HCT116 (cell line): ENCODE measurements around the gene DLL1. TPM values are rescaled to one million over a fixed set of nuclear protein-coding genes. Genes with fewer than 3 reads are reported as not detected.

Experiments
- ATAC-seq: fragments of 200-7000 bp; cut with Tn5 transposase; 2 replicates; pipeline ENCODE4 v1.9.1; 2020; ENCODE audit warnings: mild to moderate bottlenecking, moderate library complexity
- BruUV-seq: library from RNA; stranded (reverse); fragments of 400-500 nt; replicated peaks from 2 replicates; lab custom pipeline; 2021; lab: Mats Ljungman, UMichigan
- CTCF ChIA-PET: fragments of 300-600 bp; sonication (Branson Sonifier 250); formaldehyde crosslinking; loops from one replicate; lab custom pipeline; 2021; ENCODE audit warnings: antibody characterized with exemption; lab: Charles Lee
- POLR2A ChIA-PET: fragments of 300-600, 350-600 bp; sonication (Branson Sonifier 250); formaldehyde crosslinking; loops from one replicate; lab custom pipeline; 2021; ENCODE audit warnings: antibody characterized with exemption; lab: Charles Lee
- RAD21 ChIA-PET, 2 experiments: fragments of 300-600 bp; sonication (Branson Sonifier 250); formaldehyde crosslinking; loops; one replicate each; lab custom pipeline; 2023; ENCODE audit warnings: low total read pairs in 2 of 2; ENCODE audit not compliant: uncharacterized antibody in 2 of 2, unreplicated experiment in 2 of 2, low non-redundant PET in 1 of 2; lab: Charles Lee
- DNase-seq: peaks from one replicate; pipeline ENCODE4 v3.0.0-alpha.2; 2010; ENCODE audit warnings: low read depth, low spot score
- H2AFZ ChIP-seq: fragments of 200-600 bp; shearing (Covaris generic), sonication (generic); 2 replicates; pipeline ENCODE4 v1.6.1; 2017; ENCODE audit warnings: low read depth, mixed run types, mixed read lengths, antibody characterized with exemption, low read length; ENCODE audit not compliant: poor library complexity, severe bottlenecking
- H3K27ac ChIP-seq: 2 replicates; pipeline ENCODE4 v1.5.1; 2012; ENCODE audit warnings: low read depth, low read length
- H3K27me3 ChIP-seq: fragments of 200-600 bp; sonication (generic); 2 replicates; pipeline ENCODE4 v1.6.1; 2016; ENCODE audit warnings: mixed run types, low read length, mixed read lengths; ENCODE audit not compliant: insufficient read depth
- H3K36me3 ChIP-seq, 2 experiments: fragments of 200-500 bp in 1 of 2; fragments of 200-600 bp in 1 of 2; sonication (Bioruptor generic) in 1 of 2; sonication (generic) in 1 of 2; 2 replicates each; pipeline versions ENCODE4 v1.5.1 to v1.6.1; 2014 to 2016; ENCODE audit warnings: low read length in 2 of 2, inconsistent platforms in 1 of 2, mixed read lengths in 1 of 2, mixed run types in 1 of 2; ENCODE audit not compliant: insufficient read depth in 2 of 2, control insufficient read depth in 1 of 2
- H3K4me1 ChIP-seq, 2 experiments: fragments of 200-600 bp in 1 of 2; sonication (generic) in 1 of 2; 2 replicates each; pipeline versions ENCODE4 v1.5.1 to v1.6.1; 2012 to 2017; ENCODE audit warnings: low read length in 2 of 2, inconsistent platforms in 1 of 2, mild to moderate bottlenecking in 1 of 2, mixed read lengths in 1 of 2, mixed run types in 1 of 2, moderate library complexity in 1 of 2; ENCODE audit not compliant: insufficient read depth in 2 of 2, control insufficient read depth in 1 of 2
- H3K4me2 ChIP-seq: fragments of 200-600 bp; sonication (generic); 2 replicates; pipeline ENCODE4 v1.6.1; 2017; ENCODE audit warnings: mixed run types, low read length, mixed read lengths
- H3K4me3 ChIP-seq, 2 experiments: fragments of 200-600 bp in 1 of 2; sonication (generic) in 1 of 2; replicated peaks in 1 of 2; 2 replicates each; pipeline ENCODE4 v1.5.1; 2011 to 2016; ENCODE audit warnings: low read length in 2 of 2, control low read depth in 1 of 2, low read depth in 1 of 2, mild to moderate bottlenecking in 1 of 2, mixed read lengths in 1 of 2, mixed run types in 1 of 2
- H3K79me2 ChIP-seq: fragments of 200-600 bp; sonication (generic); 2 replicates; pipeline ENCODE4 v1.6.1; 2017; ENCODE audit warnings: mild to moderate bottlenecking, mixed run types, low read length, moderate library complexity, mixed read lengths; ENCODE audit not compliant: insufficient read depth
- H3K9ac ChIP-seq: fragments of 200-600 bp; sonication (generic); 2 replicates; pipeline ENCODE4 v1.6.1; 2016; ENCODE audit warnings: low read length, mixed read lengths
- H3K9me2 ChIP-seq: fragments of 200-600 bp; sonication (generic), shearing (Covaris generic); 2 replicates; pipeline ENCODE4 v1.6.1; 2017; ENCODE audit warnings: mixed run types, mild to moderate bottlenecking, moderate library complexity; ENCODE audit not compliant: insufficient read depth
- H3K9me3 ChIP-seq, 2 experiments: fragments of 200-500 bp in 1 of 2; fragments of 200-600 bp in 1 of 2; sonication (Bioruptor generic) in 1 of 2; sonication (generic) in 1 of 2; 2 replicates each; pipeline ENCODE4 v1.6.1; 2014 to 2017; ENCODE audit warnings: low read length in 2 of 2, mixed read lengths in 2 of 2, inconsistent platforms in 1 of 2, low read depth in 1 of 2, mild to moderate bottlenecking in 1 of 2, mixed run types in 1 of 2, moderate library complexity in 1 of 2; ENCODE audit not compliant: control insufficient read depth in 1 of 2, insufficient read depth in 1 of 2
- H4K20me1 ChIP-seq: fragments of 200-600 bp; sonication (generic), shearing (Covaris generic); 2 replicates; pipeline ENCODE4 v1.6.1; 2017; ENCODE audit warnings: mixed run types, mild to moderate bottlenecking, moderate library complexity; ENCODE audit not compliant: insufficient read depth
- ATF3 ChIP-seq: IDR thresholded peaks from 2 replicates; pipeline ENCODE4 v1.6.1; 2012
- CEBPB ChIP-seq: IDR thresholded peaks from 2 replicates; pipeline ENCODE4 v1.6.1; 2012; ENCODE audit warnings: low read depth
- CTCF ChIP-seq, 3 experiments: fragments of 200-600 bp in 1 of 3; sonication (generic) in 1 of 3; IDR thresholded peaks in 2 of 3; conservative IDR thresholded peaks in 1 of 3; 2 replicates each; pipeline ENCODE4 v1.5.1; 2012 to 2017; ENCODE audit warnings: low read depth in 2 of 3, low read length in 2 of 3, antibody characterized with exemption in 1 of 3, borderline replicate concordance in 1 of 3, control low read depth in 1 of 3, mild to moderate bottlenecking in 1 of 3, mixed read lengths in 1 of 3, mixed run types in 1 of 3, moderate library complexity in 1 of 3; ENCODE audit not compliant: insufficient read depth in 1 of 3
- EGR1 ChIP-seq: IDR thresholded peaks from 2 replicates; pipeline ENCODE4 v1.6.1; 2012; ENCODE audit warnings: low read depth
- ELF1 ChIP-seq: IDR thresholded peaks from 2 replicates; pipeline ENCODE4 v1.6.1; 2012; ENCODE audit warnings: low read depth, borderline replicate concordance
- EZH2 ChIP-seq: fragments of 200-600 bp; sonication (generic); IDR thresholded peaks from 2 replicates; pipeline ENCODE4 v1.6.1; 2017; ENCODE audit warnings: antibody characterized with exemption, mixed run types
- EZH2phosphoT487 ChIP-seq: fragments of 200-600 bp; IDR thresholded peaks from 2 replicates; pipeline ENCODE4 v1.6.1; 2018; ENCODE audit warnings: antibody characterized with exemption, borderline replicate concordance
- JUND ChIP-seq: IDR thresholded peaks from 2 replicates; pipeline ENCODE4 v1.6.1; 2012
- MAX ChIP-seq: IDR thresholded peaks from 2 replicates; pipeline ENCODE4 v1.6.1; 2012
- POLR2A ChIP-seq: IDR thresholded peaks from 2 replicates; pipeline ENCODE4 v1.7.0; 2011; ENCODE audit warnings: borderline replicate concordance; ENCODE audit not compliant: insufficient read depth, insufficient read length; ENCODE audit errors: extremely low read depth
- POLR2AphosphoS5 ChIP-seq: IDR thresholded peaks from 2 replicates; pipeline ENCODE4 v1.6.1; 2011; ENCODE audit warnings: mild to moderate bottlenecking, low read depth, low read length, moderate library complexity
- RAD21 ChIP-seq: IDR thresholded peaks from 2 replicates; pipeline ENCODE4 v1.6.1; 2012; ENCODE audit warnings: low read depth, mild to moderate bottlenecking
- REST ChIP-seq: IDR thresholded peaks from 2 replicates; pipeline ENCODE4 v1.6.1; 2012; ENCODE audit warnings: low read depth
- SIN3A ChIP-seq: IDR thresholded peaks from 2 replicates; pipeline ENCODE4 v1.6.1; 2012; ENCODE audit warnings: low read depth
- SP1 ChIP-seq: IDR thresholded peaks from 2 replicates; pipeline ENCODE4 v1.6.1; 2012; ENCODE audit warnings: low read depth
- SRF ChIP-seq: IDR thresholded peaks from 2 replicates; pipeline ENCODE4 v1.6.1; 2012; ENCODE audit warnings: low read depth
- YY1 ChIP-seq: IDR thresholded peaks from 2 replicates; pipeline ENCODE4 v1.6.1; 2011; ENCODE audit warnings: low read length, low read depth, moderate library complexity, mild to moderate bottlenecking; ENCODE audit not compliant: insufficient replicate concordance; ENCODE audit errors: extremely low read depth
- ZBTB33 ChIP-seq: IDR thresholded peaks from 2 replicates; pipeline ENCODE4 v1.6.1; 2011; ENCODE audit warnings: mild to moderate bottlenecking, low read length, moderate library complexity; ENCODE audit not compliant: insufficient replicate concordance; ENCODE audit errors: extremely low read depth
- ZFX ChIP-seq: fragments of 450-650 bp; IDR thresholded peaks from 2 replicates; pipeline ENCODE4 v1.6.1; 2017
- ZNF274 ChIP-seq: fragments of 200-500 bp; sonication (Bioruptor generic); IDR thresholded peaks from 2 replicates; pipeline ENCODE4 v1.6.1; 2014; ENCODE audit warnings: mild to moderate bottlenecking, low read depth, low read length, inconsistent platforms
- intact Hi-C: fragments of 100-400 bp; cut with micrococcal nuclease; formaldehyde crosslinking; loops from 2 replicates; pipeline ENCODE4 v1.10.0; 2022
- total RNA-seq: library from RNA; stranded (reverse); gene quantifications from one replicate; pipeline ENCODE4 v1.2.1, GENCODE V29; 2021; ENCODE audit not compliant: unreplicated experiment

Gene DLL1
- total RNA-seq, 1 experiment from 2014 or later = 5.3 TPM

- ChIA-PET CTCF (no interaction called here), POLR2A (no interaction called here), RAD21 (no interaction called here)
- H3K36me3 ChIP-seq = no peaks in the 10 kb centered on the region; a peak in 1 of 4 replicates
- no TSS peak for BruUV-seq
- no peaks in the 10 kb centered on the region for H3K9me3 ChIP-seq
- H3K9ac ChIP-seq = no peak overlapping the region
- H3K27me3 ChIP-seq = no peaks in the 10 kb centered on the region
- H3K4me3 ChIP-seq = no peak overlapping the region
- no peaks in the 10 kb centered on the region for H4K20me1 ChIP-seq
- H3K79me2 ChIP-seq = no peaks in the 10 kb centered on the region
- no peak overlapping the region for H2AFZ ChIP-seq
- TF ChIP-seq ATF3 (no peak), REST (no peak), EZH2phosphoT487 (no peak), ZFX (no peak), ZBTB33 (no peak), ZNF274 (no peak), JUND (no peak), EGR1 (no peak), SRF (no peak), ELF1 (no peak), POLR2AphosphoS5 (no peak), YY1 (no peak), MAX (no peak), SIN3A (no peak), POLR2A (no peak), SP1 (no peak), CEBPB (no peak), EZH2 (no peak), CTCF (IDR thresholded peaks at IDR 0.05 in 2 of 3, conservative IDR thresholded peaks at IDR 0.05 in 1 of 3; ENCODE audit: borderline replicate concordance in 1 of 3, insufficient read depth in 1 of 3, low read depth in 2 of 3, low read length in 2 of 3) (no peak), RAD21 (no peak)
- DNase-seq = no peak
- no peak for ATAC-seq
- H3K9me2 ChIP-seq = no peaks in the 10 kb centered on the region
- H3K4me2 ChIP-seq = no peak overlapping the region
- peaks cover 0 to 7% of the 10 kb centered on the region in 2 experiments; a peak in 2 of 4 replicates for H3K4me1 ChIP-seq
- intact Hi-C loops = no loop called here
- H3K27ac ChIP-seq = no peak overlapping the region
Measured at GRCh38 chr6:170286246-170286933, 4.5 kb downstream of the DLL1 start.
